IPS-20b (cell line): ENCODE results near the gene DHRS12.

ENCODE experiments used
- H3K27ac ChIP-seq: one replicate; pipeline ENCODE4 v1.5.1; 2013; ENCODE audit warnings: low read length
- H3K27me3 ChIP-seq: 2 replicates; pipeline ENCODE4 v1.6.1; 2013; ENCODE audit warnings: mild to moderate bottlenecking, low read length, inconsistent platforms; ENCODE audit not compliant: insufficient read depth
- H3K36me3 ChIP-seq: 2 replicates; pipeline ENCODE4 v1.6.1; 2013; ENCODE audit warnings: low read depth, mild to moderate bottlenecking, inconsistent platforms, low read length, moderate library complexity; ENCODE audit not compliant: insufficient read depth
- H3K4me1 ChIP-seq: 2 replicates; pipeline ENCODE4 v1.6.1; 2013; ENCODE audit warnings: mild to moderate bottlenecking, control low read depth, inconsistent platforms, low read length, moderate library complexity; ENCODE audit not compliant: insufficient read depth
- H3K4me3 ChIP-seq: 2 replicates; pipeline ENCODE4 v1.5.1; 2013; ENCODE audit warnings: mild to moderate bottlenecking, low read length, inconsistent platforms
- H3K9ac ChIP-seq: 2 replicates; pipeline ENCODE4 v1.6.1; 2013; ENCODE audit warnings: low read depth, mild to moderate bottlenecking, inconsistent platforms, low read length, moderate library complexity
- H3K9me3 ChIP-seq: 2 replicates; pipeline ENCODE4 v1.6.1; 2013; ENCODE audit warnings: mild to moderate bottlenecking, low read depth, low read length, inconsistent platforms; ENCODE audit not compliant: insufficient read depth

Gene DHRS12

DNA sequence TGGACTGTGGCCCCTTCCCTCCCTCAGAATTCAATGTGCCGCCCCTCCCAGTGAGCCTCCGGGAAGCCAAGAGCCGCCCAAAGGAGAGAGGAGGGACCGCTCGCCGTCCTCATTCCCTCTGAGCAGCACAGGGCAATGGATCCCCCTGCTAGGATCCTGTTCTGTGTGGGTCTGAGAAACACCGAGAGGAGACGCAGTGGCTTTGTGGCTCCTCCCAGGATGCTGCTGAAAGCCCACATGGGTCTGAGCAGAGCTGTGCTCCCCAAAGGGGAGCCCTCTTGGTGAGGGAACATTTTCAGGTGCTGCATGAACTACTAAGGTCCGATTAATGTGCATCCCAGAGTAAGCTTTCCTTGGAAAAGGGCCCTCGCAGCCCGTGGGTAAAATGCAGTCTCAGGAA is 30.4 kb downstream of the DHRS12 start:
- no peaks in the 10 kb centered on the region for H3K9me3 ChIP-seq
- no peaks in the 10 kb centered on the region for H3K36me3 ChIP-seq
- H3K4me3 ChIP-seq: no peak overlapping the region
- no peaks in the 10 kb centered on the region for H3K27me3 ChIP-seq
- no peaks in the 10 kb centered on the region; the same call in 1 of the 2 replicates for H3K4me1 ChIP-seq
- H3K9ac ChIP-seq: no peak overlapping the region
- no peak overlapping the region for H3K27ac ChIP-seq

DNA sequence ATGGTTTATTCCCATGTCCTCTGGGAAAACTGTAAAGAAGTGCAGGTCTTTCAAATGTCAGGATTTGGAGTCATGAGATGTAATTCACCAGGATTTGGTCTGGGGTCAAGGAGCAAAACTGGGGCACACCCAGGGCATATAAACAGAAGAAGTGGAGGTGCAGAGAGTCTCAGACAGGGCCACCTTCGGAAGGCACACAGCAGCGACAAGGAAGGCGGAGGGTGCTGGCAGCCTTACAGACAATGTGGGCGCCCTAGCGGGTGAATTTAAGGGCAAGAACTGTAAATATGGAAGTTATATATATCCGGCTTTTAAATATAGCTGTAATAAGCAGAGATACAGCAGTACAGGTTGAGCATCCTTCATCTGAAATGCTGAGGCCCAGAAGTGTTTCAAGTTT is 31.2 kb downstream of the DHRS12 start:
- peaks cover 3% of the 10 kb centered on the region; the same call in 1 of the 2 replicates for H3K4me1 ChIP-seq
- H3K4me3 ChIP-seq: no peak overlapping the region
- H3K27me3 ChIP-seq: no peaks in the 10 kb centered on the region
- H3K9ac ChIP-seq: no peak overlapping the region
- H3K36me3 ChIP-seq: no peaks in the 10 kb centered on the region
- H3K27ac ChIP-seq: no peak overlapping the region
- no peaks in the 10 kb centered on the region for H3K9me3 ChIP-seq

DNA sequence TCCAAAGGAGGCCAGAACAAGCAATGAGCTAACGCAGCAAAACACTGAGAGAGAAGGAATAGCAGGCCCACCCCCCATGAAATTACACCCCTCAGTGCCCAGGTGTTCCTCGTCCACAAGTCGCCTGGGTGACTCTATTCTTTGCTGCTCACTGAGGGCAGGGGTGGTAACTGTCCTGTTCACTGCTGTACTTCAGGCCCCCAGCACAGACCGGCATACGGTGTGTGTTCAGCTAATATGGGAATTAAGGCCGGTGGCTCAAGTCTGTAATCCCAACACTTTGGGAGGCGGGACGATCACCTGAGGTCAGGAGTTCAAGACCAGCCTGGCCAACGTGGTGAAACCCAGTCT is 31.9 kb downstream of the DHRS12 start:
- Histone ChIP-seq H3K4me1 (peaks cover 3% of the 10 kb centered on the region; the same call in 1 of the 2 replicates), H3K4me3 (no peak overlapping the region), H3K27me3 (no peaks in the 10 kb centered on the region), H3K9me3 (no peaks in the 10 kb centered on the region), H3K36me3 (no peaks in the 10 kb centered on the region), H3K27ac (no peak overlapping the region), H3K9ac (no peak overlapping the region)

DNA sequence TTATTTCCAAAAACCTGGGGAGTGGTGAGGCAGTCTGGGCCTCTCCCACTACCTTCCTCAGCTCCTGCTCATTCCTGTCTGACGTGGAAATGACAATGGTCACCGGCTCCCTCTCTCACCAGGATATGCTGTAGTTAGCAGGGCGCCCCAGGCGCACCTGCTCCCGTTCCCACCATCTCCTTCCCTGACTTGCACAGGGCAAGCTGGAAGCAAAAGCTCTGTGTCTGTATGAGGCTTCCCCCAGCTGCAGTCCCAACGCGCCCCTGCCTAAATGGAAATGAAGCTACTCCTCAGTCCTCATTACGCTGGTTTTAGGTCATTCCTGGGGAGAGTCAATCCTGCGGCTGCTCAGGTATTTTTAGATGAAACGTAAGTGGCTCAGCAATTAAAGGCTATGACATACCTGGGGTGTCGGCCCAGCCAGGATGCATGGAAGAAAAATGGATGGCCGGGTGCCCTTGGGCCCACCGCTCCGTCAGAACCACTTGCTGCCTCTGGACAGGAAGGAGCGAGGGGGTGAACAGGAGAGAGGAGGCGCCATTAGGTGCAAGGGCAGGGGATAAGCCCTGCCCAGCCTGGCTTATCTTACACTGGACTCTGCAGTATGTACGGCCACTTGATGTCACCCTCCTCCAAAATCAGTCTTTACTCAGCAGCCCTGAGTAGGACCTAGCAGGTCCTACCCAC is 32.4 kb downstream of the DHRS12 start:
- H3K9ac ChIP-seq: no peak overlapping the region
- no peaks in the 10 kb centered on the region for H3K27me3 ChIP-seq
- H3K27ac ChIP-seq: no peak overlapping the region
- no peaks in the 10 kb centered on the region for H3K9me3 ChIP-seq
- H3K4me1 ChIP-seq: peaks cover 3% of the 10 kb centered on the region; the same call in 1 of the 2 replicates
- H3K36me3 ChIP-seq: no peaks in the 10 kb centered on the region; the same call in 1 of the 2 replicates
- no peak overlapping the region for H3K4me3 ChIP-seq

DNA sequence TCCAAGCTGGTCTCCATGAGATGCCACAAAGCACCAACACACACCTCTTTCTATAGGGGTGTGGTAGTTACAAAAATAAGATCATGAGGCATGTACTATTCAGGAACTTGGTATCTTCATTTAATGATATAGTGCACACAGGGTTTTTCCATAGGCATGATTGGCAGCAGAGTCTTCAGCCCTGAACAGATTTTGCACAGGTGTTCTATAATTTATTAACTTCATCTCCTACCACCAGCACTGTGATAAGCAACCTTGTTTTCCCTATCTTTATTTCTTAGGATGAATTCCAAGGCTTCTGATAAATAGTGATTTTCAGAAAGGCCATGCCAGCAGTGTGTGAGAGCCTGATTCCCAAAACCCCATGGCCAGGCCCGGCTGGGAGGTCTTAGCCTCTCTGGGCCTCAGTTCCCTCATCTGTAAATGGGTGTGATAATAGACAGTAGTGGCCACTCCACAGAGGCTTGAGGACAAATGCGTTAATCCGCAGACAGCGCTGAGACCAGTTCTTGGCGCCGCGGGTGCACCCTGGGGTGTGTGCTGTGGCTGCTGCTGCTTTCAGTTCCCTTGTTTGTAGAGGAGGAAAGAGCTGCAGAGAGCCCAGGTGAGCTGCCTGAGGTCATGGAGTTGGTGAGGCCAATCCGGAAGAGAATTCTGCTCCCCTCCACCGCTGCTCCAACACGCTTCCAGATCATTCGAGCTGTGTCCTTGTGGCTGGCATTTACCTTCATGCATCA is 33.1 kb downstream of the DHRS12 start:
- peaks cover 6% of the 10 kb centered on the region; the same call in 1 of the 2 replicates for H3K36me3 ChIP-seq
- H3K4me1 ChIP-seq: peaks cover 3% of the 10 kb centered on the region; the same call in 1 of the 2 replicates
- no peaks in the 10 kb centered on the region for H3K9me3 ChIP-seq
- H3K27ac ChIP-seq: no peak overlapping the region
- no peak overlapping the region for H3K4me3 ChIP-seq
- no peak overlapping the region for H3K9ac ChIP-seq
- H3K27me3 ChIP-seq: no peaks in the 10 kb centered on the region

DNA sequence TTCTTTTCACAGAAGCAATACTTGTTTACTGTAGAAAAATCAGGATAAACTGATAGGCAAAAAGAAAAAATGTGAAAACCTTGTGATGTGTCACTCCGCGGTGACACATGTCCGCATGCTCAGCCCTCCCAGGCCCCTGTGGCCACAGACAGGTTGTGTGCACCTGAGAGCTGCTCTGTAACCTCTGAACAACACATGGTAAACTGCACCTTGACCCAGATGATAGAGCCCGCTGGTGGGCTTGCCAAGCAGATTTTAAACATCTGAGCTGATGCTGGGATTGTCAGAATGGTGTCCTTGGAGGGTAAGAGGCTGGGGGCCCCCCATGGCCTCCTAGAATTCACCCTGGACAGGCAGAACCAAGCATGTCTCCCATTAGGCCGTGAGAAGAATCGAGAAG is 33.8 kb downstream of the DHRS12 start:
- Histone ChIP-seq H3K36me3 (peaks cover 10% of the 10 kb centered on the region; the same call in 1 of the 2 replicates), H3K27ac (no peak overlapping the region), H3K4me3 (no peak overlapping the region), H3K4me1 (peaks cover 3% of the 10 kb centered on the region; the same call in 1 of the 2 replicates), H3K9me3 (no peaks in the 10 kb centered on the region), H3K9ac (no peak overlapping the region), H3K27me3 (no peaks in the 10 kb centered on the region)

DNA sequence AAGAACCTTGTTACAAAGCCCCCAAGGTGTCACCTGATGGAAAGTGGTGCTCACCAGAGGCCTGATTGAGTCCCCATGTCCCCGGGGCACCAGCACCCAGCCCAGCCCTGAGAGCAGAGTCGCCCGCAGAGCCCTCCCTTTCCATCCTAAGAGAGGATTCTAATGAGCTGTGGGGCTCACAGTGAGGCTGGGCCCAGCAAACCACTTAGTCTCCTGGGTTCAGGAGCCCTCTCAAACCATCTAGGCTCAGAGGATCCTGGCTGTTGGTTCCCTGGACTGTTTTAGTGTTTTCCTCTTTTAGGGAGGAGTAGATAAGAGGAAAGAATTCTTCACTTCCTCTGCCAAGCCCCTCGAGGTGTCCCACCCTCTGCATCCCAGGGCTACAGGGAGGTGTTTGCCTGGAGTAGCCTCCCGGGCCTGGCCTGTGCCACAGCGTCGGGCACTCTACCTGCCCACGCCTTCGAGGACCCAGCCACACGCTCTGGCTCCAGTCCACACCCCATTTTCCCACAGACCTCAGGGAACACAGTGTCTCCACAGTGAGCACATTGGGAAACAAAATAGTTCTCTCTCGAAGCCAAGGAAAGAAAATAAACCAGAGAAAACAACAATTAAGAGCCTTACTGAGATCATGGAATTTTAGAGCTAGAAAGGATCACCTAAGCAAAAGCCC is 34.4 kb downstream of the DHRS12 start:
- Histone ChIP-seq H3K36me3 (peaks cover 10% of the 10 kb centered on the region; the same call in 1 of the 2 replicates), H3K4me1 (peaks cover 3% of the 10 kb centered on the region; the same call in 1 of the 2 replicates), H3K9me3 (no peaks in the 10 kb centered on the region), H3K27me3 (no peaks in the 10 kb centered on the region), H3K27ac (no peak overlapping the region), H3K9ac (no peak overlapping the region), H3K4me3 (no peak overlapping the region)

DNA sequence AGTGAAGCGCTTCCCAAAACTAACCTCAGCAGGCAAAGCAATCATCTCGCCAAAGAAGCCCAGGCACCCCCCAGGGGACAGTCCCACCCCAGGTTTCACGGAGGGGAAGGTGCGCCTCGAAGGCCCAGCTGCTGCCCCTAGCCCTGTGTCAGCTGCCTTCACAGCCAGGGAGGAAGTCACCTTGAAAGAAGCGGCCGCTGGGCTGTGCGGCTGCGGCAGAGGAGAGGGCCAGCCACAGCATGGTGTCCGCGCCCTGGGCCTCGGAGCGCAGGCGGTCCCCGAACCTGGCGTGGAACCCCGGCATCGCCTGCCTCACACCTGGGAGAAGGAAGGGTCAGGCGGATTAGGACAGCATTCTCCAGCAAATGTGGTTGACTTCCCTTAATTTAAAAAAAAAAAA is 35.0 kb downstream of the DHRS12 start:
- no peak overlapping the region for H3K9ac ChIP-seq
- H3K4me1 ChIP-seq: peaks cover 3% of the 10 kb centered on the region; the same call in 1 of the 2 replicates
- H3K9me3 ChIP-seq: no peaks in the 10 kb centered on the region
- H3K36me3 ChIP-seq: peaks cover 10% of the 10 kb centered on the region
- H3K27me3 ChIP-seq: no peaks in the 10 kb centered on the region
- no peak overlapping the region for H3K4me3 ChIP-seq
- no peak overlapping the region for H3K27ac ChIP-seq

DNA sequence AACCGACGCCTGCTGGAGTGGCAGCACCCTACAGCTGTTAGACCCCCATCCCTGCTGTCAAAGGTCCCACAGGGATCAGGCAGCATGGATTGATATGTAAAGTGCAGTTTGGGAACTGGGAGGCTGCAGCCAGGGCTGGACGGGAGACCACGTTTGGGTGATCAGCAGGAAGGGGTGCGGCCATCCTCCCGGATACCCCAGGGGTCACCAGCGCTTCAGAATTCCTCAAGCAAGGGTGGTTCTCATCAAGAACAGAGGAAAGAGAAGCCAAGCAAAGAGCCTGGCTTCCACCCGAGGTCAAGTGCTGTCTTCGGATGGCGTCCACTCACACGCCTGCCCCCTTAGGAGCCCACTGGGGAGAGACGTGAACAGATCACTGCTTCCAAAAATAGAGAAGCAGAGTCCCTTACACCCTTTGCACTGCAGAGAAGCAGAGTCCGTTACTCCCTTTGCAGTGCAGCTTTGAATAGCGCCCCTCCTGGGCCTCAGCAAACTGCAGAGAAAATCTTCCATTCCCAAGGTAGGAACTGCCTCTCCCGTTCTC is 35.5 kb downstream of the DHRS12 start:
- Histone ChIP-seq H3K36me3 (peaks cover 10% of the 10 kb centered on the region), H3K4me1 (peaks cover 3% of the 10 kb centered on the region; the same call in 1 of the 2 replicates), H3K9ac (no peak overlapping the region), H3K27me3 (no peaks in the 10 kb centered on the region), H3K4me3 (no peak overlapping the region), H3K27ac (no peak overlapping the region), H3K9me3 (no peaks in the 10 kb centered on the region)

DNA sequence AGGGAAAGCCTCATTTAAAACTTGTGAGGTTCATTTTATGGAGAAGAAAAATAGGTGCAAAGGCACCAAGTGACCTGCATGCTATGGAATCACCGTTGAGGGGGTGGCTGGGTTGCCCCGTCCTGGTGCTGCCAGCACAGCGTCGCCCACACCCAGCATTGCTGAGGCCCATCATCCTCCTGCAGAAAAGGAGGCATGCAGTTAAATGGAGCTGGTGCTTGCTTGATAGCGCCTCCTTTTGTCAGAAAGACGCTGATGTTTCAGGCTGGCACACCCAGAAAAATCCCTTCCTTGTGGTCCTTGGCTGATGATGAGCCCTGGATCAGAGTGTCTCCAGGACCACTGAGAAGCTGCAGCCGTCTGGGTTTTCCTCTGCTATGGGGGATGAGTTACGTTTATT is 36.9 kb downstream of the DHRS12 start:
- Histone ChIP-seq H3K27me3 (no peaks in the 10 kb centered on the region), H3K9me3 (no peaks in the 10 kb centered on the region), H3K4me3 (no peak overlapping the region), H3K27ac (no peak overlapping the region), H3K9ac (no peak overlapping the region), H3K36me3 (peaks cover 23% of the 10 kb centered on the region), H3K4me1 (peaks cover 3% of the 10 kb centered on the region; the same call in 1 of the 2 replicates)

DNA sequence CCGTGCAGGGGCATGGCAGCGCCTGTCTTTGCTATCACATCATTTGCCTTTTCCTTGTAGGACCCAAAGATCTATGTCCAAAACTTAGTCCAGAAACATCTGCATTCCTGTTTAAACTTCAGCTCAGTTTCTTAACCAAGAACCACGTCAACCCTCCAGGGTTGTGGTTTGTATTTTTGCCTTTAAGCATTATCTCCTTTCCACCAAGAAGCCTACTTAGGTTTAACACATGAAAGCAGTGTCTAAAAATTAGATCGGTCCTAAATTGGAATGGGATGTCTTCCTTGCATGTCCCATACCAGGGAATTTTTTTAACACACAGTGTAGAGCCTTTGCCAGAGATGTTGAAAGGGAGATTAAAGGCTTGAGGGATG is 38.8 kb downstream of the DHRS12 start:
- no peak overlapping the region for H3K9ac ChIP-seq
- H3K4me3 ChIP-seq: no peak overlapping the region
- no peak overlapping the region for H3K27ac ChIP-seq

More for the DNA sequence above, 38.8 kb downstream of the DHRS12 start:
- no peaks in the 10 kb centered on the region for H3K27me3 ChIP-seq
- peaks cover 41% of the 10 kb centered on the region for H3K36me3 ChIP-seq
- H3K4me1 ChIP-seq: peaks cover 3% of the 10 kb centered on the region; the same call in 1 of the 2 replicates
- no peaks in the 10 kb centered on the region for H3K9me3 ChIP-seq
